ENCODE results near the gene OOSP2. TPM values are rescaled to one million over a fixed set of nuclear protein-coding genes. Genes with fewer than 3 reads are reported as not detected.

OOSP2 gene
- total RNA-seq, 1 experiment from 2014 or later: not detected

DNA sequence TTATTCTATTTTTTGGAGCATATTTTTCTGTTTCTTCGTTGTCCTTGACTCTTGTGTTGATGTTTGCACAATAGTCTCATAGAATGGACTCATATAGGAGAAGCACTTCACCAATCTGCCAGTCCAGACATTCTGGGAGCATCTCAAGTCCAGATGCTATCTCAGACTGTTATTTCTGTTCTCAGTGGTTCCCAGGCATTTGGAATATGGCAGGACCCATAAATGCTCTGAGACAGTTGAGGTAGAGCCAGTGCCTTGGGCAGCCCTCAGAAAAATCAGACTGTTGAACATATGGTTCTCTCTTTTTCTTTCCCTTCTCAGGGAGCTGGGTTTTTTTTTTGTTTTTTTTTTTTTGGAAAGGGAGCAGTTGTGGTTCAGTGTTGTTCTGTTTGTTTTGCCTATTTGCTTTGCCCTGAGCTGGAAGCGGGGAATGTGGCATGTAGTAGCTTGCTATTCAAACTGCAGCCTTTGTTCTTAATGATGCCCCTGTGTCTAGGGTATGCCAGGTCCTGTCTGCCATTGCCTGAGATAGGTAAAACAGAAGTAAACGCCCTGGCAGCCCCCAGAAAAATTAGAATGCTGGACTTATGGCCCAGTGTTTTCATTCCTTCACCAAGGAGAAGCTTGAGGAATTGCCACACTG lies 44.5 kb downstream of the OOSP2 start:
- no peak for DNase-seq (ENCODE audit: low spot score)
- Histone ChIP-seq H3K4me3 (ENCODE audit: low read depth, low read length, poor library complexity, severe bottlenecking) (no peak overlapping the region), H3K27ac (ENCODE audit: low read depth, low read length, poor library complexity, severe bottlenecking) (no peak overlapping the region), H3K36me3 (ENCODE audit: insufficient read depth, low read length, poor library complexity, severe bottlenecking) (no peaks in the 10 kb centered on the region), H3K27me3 (replicated peaks; ENCODE audit: insufficient read depth, low read depth, low read length, poor library complexity) (peaks cover 61% of the 10 kb centered on the region), H3K4me1 (ENCODE audit: insufficient read depth, low read length, poor library complexity, severe bottlenecking) (no peaks in the 10 kb centered on the region), H3K9me3 (ENCODE audit: low read depth, low read length, poor library complexity, severe bottlenecking) (no peaks in the 10 kb centered on the region)
- ChIA-PET POLR2A (ENCODE audit: low non-redundant PET) (no interaction called here), CTCF (interaction anchor here (0.6 to 0.7 kb wide), 2 partner anchors 10 to 254 kb away, joined by 4 to 5 read pairs; no protein-coding TSS in a partner anchor)
- BruUV-seq (replicated peaks): no TSS peak
- intact Hi-C loops (cut with micrococcal nuclease; ENCODE audit: unreplicated experiment): no loop called here
- TF ChIP-seq, protein P1, sequence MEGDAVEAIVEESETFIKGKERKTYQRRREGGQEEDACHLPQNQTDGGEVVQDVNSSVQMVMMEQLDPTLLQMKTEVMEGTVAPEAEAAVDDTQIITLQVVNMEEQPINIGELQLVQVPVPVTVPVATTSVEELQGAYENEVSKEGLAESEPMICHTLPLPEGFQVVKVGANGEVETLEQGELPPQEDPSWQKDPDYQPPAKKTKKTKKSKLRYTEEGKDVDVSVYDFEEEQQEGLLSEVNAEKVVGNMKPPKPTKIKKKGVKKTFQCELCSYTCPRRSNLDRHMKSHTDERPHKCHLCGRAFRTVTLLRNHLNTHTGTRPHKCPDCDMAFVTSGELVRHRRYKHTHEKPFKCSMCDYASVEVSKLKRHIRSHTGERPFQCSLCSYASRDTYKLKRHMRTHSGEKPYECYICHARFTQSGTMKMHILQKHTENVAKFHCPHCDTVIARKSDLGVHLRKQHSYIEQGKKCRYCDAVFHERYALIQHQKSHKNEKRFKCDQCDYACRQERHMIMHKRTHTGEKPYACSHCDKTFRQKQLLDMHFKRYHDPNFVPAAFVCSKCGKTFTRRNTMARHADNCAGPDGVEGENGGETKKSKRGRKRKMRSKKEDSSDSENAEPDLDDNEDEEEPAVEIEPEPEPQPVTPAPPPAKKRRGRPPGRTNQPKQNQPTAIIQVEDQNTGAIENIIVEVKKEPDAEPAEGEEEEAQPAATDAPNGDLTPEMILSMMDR (conservative IDR thresholded peaks at IDR 0.05; ENCODE audit: low read depth, low read length): no peak
- TF ChIP-seq EZH2 (IDR thresholded peaks at IDR 0.05; ENCODE audit: borderline replicate concordance, low read depth, low read length, poor library complexity, severe bottlenecking): no peak

DNA sequence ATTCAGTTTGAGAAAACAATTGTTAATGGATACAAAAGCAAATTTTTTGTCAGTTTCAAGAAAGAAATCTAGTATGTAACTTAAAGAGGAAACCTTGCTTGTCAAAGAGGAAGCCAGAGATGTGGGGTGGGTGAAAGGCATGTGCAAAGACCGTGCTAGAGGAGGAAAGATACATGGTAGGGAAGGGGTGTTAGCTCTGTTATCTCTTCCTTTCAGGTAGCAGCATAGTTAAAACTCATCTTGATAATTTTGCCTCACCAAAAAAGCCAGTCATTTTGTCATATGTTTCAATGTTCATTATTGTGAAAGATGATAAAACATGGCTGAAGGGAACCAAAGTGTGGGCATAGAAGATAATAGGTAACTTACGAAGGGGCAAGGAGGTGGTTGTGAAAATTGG lies 45.7 kb downstream of the OOSP2 start:
- POLR2A ChIA-PET (ENCODE audit: low non-redundant PET): no interaction called here
- CTCF ChIA-PET: no interaction called here
- no peak for DNase-seq (ENCODE audit: low spot score)
- TF ChIP-seq EZH2 (IDR thresholded peaks at IDR 0.05; ENCODE audit: borderline replicate concordance, low read depth, low read length, poor library complexity, severe bottlenecking): no peak
- TF ChIP-seq, protein P1 (conservative IDR thresholded peaks at IDR 0.05; ENCODE audit: low read depth, low read length): no peak
- BruUV-seq (replicated peaks): no TSS peak
- intact Hi-C loops (cut with micrococcal nuclease; ENCODE audit: unreplicated experiment): no loop called here
- Histone ChIP-seq H3K9me3 (ENCODE audit: low read depth, low read length, poor library complexity, severe bottlenecking) (no peaks in the 10 kb centered on the region), H3K4me3 (ENCODE audit: low read depth, low read length, poor library complexity, severe bottlenecking) (no peak overlapping the region), H3K27ac (ENCODE audit: low read depth, low read length, poor library complexity, severe bottlenecking) (no peak overlapping the region), H3K27me3 (replicated peaks; ENCODE audit: insufficient read depth, low read depth, low read length, poor library complexity) (peaks cover 59% of the 10 kb centered on the region), H3K4me1 (ENCODE audit: insufficient read depth, low read length, poor library complexity, severe bottlenecking) (no peaks in the 10 kb centered on the region), H3K36me3 (ENCODE audit: insufficient read depth, low read length, poor library complexity, severe bottlenecking) (no peaks in the 10 kb centered on the region)

- H3K4me1 ChIP-seq (ENCODE audit: insufficient read depth, low read length, poor library complexity, severe bottlenecking): no peaks in the 10 kb centered on the region
- CTCF ChIA-PET: no interaction called here
- TF ChIP-seq, protein P1 (conservative IDR thresholded peaks at IDR 0.05; ENCODE audit: low read depth, low read length): no peak
- no peak for TF ChIP-seq EZH2 (IDR thresholded peaks at IDR 0.05; ENCODE audit: borderline replicate concordance, low read depth, low read length, poor library complexity, severe bottlenecking)
- DNase-seq (ENCODE audit: low spot score): no peak
- POLR2A ChIA-PET (ENCODE audit: low non-redundant PET): no interaction called here
- H3K4me3 ChIP-seq (ENCODE audit: low read depth, low read length, poor library complexity, severe bottlenecking): no peak overlapping the region
- no peak overlapping the region for H3K27ac ChIP-seq (ENCODE audit: low read depth, low read length, poor library complexity, severe bottlenecking)
- intact Hi-C loops (cut with micrococcal nuclease; ENCODE audit: unreplicated experiment): no loop called here
- BruUV-seq (replicated peaks): no TSS peak
- H3K36me3 ChIP-seq (ENCODE audit: insufficient read depth, low read length, poor library complexity, severe bottlenecking): no peaks in the 10 kb centered on the region
- H3K27me3 ChIP-seq (replicated peaks; ENCODE audit: insufficient read depth, low read depth, low read length, poor library complexity): peaks cover 57% of the 10 kb centered on the region
- no peaks in the 10 kb centered on the region for H3K9me3 ChIP-seq (ENCODE audit: low read depth, low read length, poor library complexity, severe bottlenecking)
These were observed 47.0 kb downstream of the OOSP2 start for GRCh38 chr11:60087239-60087638.
